ENCODE measurements around the gene GNPTG.

GNPTG gene

DNA sequence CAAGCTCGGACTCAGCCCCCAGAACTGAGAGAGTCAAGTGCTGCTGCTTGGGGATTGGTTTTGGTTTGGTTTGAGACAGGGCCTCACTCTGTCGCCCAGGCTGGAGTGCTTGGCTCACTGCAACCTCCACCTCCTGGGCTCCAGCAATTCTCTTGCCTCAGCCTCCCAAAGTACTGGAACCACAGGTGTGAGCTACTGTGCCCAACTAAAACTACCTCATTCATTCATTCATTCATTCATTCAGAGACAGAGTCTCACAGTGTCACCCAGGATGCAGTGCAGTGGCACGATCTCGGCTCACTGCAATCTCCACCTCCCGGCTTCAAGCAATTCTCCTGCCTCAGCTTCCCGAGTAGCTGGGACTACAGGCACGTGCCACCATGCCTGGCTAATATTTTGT is 38.0 kb downstream of the GNPTG start:
- Histone ChIP-seq H4K20me1 (peaks cover 11% of the 10 kb centered on the region; the same call in 1 of the 2 replicates), H3K27ac (peak overlapping the region; percentile 87), H3K4me3 (0 out of 2 replicates have a peak overlapping the region, but pooled peaks have one; percentile 2), H3K9ac (peak overlapping the region; percentile 66), H3K27me3 (no peaks in the 10 kb centered on the region), H3K36me3 (peaks cover 85% of the 10 kb centered on the region), H3K4me2 (peak overlapping the region; percentile 71), H3K9me3 (peaks cover 11% of the 10 kb centered on the region; the same call in 1 of the 2 replicates), H3K4me1 (peaks cover 76% of the 10 kb centered on the region)
- TF ChIP-seq Cebpa-rat (IDR thresholded peaks at IDR 0.05), result no peak

DNA sequence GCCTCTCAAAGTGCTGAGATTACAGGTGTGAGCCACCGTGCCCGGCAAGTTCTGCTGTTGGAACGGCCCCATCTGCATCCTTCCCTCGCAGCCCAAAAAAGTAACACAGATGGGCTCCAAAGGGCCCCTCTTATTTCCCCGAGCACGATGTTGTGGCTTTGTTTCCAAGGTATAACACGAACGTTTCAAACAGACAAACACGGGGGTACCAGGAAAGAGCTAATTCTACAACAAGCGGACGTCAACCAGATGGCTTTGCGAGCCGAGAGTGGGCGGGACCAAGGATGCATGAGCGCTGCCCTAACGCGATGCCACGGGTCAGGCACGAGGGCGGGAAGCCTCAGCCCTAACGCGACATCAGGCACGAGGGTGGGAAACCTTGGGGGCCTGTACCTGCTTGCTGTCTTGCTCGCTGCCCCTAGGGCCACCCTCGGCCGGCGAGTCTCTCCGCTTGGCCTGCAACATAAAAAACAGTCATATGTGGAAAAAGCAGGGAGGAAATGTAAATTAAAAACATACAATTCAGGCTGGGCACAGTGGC is 38.6 kb downstream of the GNPTG start:
- Histone ChIP-seq H3K4me3 (no peak overlapping the region), H3K36me3 (peaks cover 84% of the 10 kb centered on the region), H4K20me1 (peaks cover 11% of the 10 kb centered on the region; the same call in 1 of the 2 replicates), H3K27me3 (no peaks in the 10 kb centered on the region), H3K9ac (peak overlapping the region; percentile 7; the same call in 1 of the 2 replicates), H3K4me2 (peak overlapping the region; percentile 71), H3K4me1 (peaks cover 76% of the 10 kb centered on the region), H3K27ac (peak overlapping the region; percentile 87), H3K9me3 (peaks cover 11% of the 10 kb centered on the region; the same call in 1 of the 2 replicates)
- TF ChIP-seq Cebpa-rat (IDR thresholded peaks at IDR 0.05), result no peak

DNA sequence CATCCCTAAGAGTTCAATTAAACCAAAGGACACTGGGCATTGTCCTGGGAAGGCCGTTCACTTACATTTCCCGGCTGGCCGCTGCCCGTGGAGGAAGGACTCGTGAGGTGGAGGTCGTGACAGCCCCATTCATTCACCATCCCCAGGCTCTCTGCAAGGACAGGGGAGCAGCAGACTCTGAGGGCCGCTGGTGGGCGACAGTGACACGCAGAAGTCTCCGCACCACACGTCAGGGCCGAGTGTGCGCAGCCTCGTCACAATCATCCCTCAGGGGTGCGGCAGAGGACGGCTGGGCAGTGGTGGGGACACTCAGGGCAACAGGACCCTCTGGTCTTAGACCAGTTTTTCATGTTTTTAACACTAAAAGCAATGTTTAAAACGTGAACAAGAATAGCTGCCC is 41.1 kb downstream of the GNPTG start:
- Histone ChIP-seq H3K9ac (peak overlapping the region; percentile 51; the same call in 1 of the 2 replicates), H3K27me3 (no peaks in the 10 kb centered on the region), H3K27ac (no peak overlapping the region), H3K36me3 (peaks cover 87% of the 10 kb centered on the region), H3K4me3 (no peak overlapping the region), H3K4me1 (peaks cover 68% of the 10 kb centered on the region), H3K9me3 (peaks cover 11% of the 10 kb centered on the region; the same call in 1 of the 2 replicates), H4K20me1 (no peaks in the 10 kb centered on the region; the same call in 1 of the 2 replicates), H3K4me2 (peak overlapping the region; percentile 58)
- no peak for TF ChIP-seq Cebpa-rat (IDR thresholded peaks at IDR 0.05)

DNA sequence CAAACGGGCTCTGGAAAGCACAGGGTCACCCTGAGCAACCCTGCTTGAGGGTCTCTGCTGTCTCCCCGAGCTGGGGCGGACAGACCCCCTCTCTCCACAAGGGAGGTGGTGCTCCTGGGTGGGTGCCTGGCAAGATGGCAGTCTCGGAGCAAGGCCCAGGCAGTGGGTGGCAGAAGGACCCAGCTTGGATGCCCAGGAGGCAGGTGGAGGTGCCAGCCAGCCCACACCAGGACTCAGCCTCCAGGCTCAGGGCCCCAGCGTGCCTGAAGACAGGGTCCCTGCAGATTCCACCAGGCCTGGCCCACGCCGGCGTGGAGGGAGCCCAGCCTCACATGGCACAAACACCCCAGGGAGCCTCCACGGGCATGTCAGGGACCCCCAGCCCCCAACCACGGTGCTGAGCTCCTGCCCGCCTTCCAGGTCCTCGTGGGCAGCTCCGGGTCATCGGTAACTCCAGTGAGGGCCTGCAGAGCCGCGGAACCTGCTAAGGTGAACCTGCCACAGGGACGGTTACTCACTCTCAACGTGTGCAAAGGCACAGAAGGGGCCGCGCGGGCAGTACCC is 42.0 kb downstream of the GNPTG start:
- peaks cover 87% of the 10 kb centered on the region for H3K36me3 ChIP-seq
- H3K4me1 ChIP-seq, result peaks cover 64% of the 10 kb centered on the region
- peak overlapping the region; percentile 58 for H3K4me2 ChIP-seq
- 0 out of 2 replicates have a peak overlapping the region, but pooled peaks have one; percentile 51 for H3K9ac ChIP-seq
- peak overlapping the region; percentile 56 for H3K27ac ChIP-seq
- no peak for TF ChIP-seq Cebpa-rat (IDR thresholded peaks at IDR 0.05)
- H3K27me3 ChIP-seq, result no peaks in the 10 kb centered on the region
- peaks cover 5% of the 10 kb centered on the region for H4K20me1 ChIP-seq
- peaks cover 11% of the 10 kb centered on the region; the same call in 1 of the 2 replicates for H3K9me3 ChIP-seq
- H3K4me3 ChIP-seq, result no peak overlapping the region

DNA sequence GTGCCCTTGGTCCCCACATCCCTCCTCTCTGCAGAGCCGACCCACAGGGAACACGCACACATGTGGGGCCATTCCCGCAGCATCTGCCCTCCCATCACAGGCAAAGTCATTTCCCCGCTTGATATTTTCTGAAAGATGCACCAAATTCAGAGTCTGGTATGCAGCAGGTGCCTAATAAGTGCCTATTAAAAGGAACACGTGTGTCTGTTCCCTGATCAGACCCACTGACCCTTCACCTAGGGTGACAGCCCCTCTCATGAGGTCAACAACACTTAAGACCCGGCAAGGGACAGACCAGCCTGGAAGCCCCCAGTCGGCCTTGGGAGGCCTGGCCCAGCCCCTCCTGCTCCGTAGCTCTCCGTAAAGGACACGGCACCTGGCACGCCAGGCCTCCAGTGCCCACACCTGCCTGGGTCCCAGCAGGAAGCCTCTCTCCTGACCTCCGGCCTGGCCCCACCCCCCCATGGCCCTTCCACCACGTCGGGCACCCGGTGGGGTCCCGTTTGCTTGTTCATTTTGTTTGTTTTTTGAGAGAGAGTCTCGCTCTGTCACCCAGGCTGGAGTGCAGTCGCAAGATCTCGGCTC is 42.7 kb downstream of the GNPTG start:
- Histone ChIP-seq H3K9ac (no peak overlapping the region), H4K20me1 (peaks cover 13% of the 10 kb centered on the region), H3K27ac (no peak overlapping the region), H3K27me3 (no peaks in the 10 kb centered on the region), H3K4me3 (no peak overlapping the region), H3K4me1 (peaks cover 65% of the 10 kb centered on the region), H3K9me3 (peaks cover 11% of the 10 kb centered on the region; the same call in 1 of the 2 replicates), H3K4me2 (no peak overlapping the region), H3K36me3 (peaks cover 90% of the 10 kb centered on the region)
- TF ChIP-seq Cebpa-rat (IDR thresholded peaks at IDR 0.05), result no peak

DNA sequence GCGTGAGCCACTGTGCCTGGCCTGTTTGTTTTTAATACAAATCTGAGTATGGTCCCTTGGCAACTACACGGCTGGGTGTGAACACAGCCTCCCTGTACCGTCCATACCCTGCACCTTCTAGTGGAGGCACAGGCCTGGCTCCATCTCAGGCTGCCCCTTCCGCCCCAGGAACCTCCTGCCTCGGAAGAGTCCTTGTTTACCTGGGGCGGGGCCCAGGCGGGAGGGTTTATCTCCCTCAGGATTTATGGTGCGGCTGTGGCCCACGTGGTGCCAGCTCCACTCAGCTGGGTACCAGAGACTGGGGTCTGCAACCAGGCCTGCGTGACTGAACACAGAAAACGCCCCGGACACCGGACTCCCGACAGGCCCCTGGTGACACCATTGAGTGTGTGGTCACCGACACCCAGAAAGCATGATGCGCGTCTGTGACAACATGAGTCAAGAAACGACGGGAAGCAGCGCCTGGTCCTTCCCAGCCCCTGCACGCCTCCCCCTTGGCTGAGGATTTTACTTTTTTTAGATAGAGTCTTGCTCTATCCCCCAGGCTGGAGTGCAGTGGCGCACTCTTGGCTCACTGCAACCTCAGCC is 43.8 kb downstream of the GNPTG start:
- peaks cover 10% of the 10 kb centered on the region; the same call in 1 of the 2 replicates for H3K9me3 ChIP-seq
- H3K27ac ChIP-seq, result no peak overlapping the region
- peaks cover 17% of the 10 kb centered on the region for H4K20me1 ChIP-seq
- no peak overlapping the region for H3K9ac ChIP-seq
- no peak overlapping the region for H3K4me3 ChIP-seq
- H3K36me3 ChIP-seq, result peaks cover 94% of the 10 kb centered on the region
- no peaks in the 10 kb centered on the region for H3K27me3 ChIP-seq
- H3K4me1 ChIP-seq, result peaks cover 60% of the 10 kb centered on the region
- no peak for TF ChIP-seq Cebpa-rat (IDR thresholded peaks at IDR 0.05)
- H3K4me2 ChIP-seq, result no peak overlapping the region

DNA sequence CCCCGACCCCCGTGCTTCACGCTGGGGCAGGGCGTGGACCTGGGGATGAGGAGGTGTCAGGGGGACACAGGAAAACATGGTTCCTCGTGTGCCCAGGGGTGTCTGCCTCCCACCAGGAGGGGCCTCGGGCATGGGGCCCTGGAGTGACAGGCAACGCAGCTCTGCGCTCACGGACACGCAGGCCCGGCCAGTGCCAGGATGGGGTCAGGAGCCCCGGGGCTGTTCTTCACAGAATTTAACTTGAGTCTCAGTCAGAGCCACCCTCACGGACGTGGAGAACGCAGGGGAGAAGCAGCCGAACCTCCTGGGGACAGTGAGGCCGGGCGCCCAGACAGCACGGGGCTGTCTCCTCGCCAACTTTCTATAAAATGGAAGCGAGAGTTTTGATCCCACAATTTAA is 46.0 kb downstream of the GNPTG start:
- TF ChIP-seq Cebpa-rat (IDR thresholded peaks at IDR 0.05), result no peak

DNA sequence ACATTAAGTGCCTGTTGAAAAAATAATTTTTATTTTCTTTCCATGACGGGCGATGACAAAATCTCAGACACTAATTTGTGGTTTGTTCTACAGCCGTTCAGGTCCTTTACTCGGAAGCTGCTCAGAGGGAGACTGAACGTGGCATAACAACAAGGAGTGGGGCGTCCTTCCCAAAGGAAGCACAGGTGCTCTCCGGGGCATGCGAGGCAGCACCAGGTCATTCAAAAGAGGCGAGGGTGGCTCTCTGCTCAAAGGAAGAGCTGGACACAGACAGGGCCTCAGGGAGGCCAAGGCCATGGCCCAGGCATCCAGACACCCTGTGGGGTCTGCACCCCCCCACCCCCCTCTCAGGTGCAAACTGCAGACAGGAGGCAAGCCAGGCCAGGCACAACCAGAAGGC is 46.6 kb downstream of the GNPTG start:
- Histone ChIP-seq H3K27me3 (no peaks in the 10 kb centered on the region), H3K36me3 (peaks cover 94% of the 10 kb centered on the region), H3K9ac (peak overlapping the region; percentile 25; the same call in 1 of the 2 replicates), H3K9me3 (no peaks in the 10 kb centered on the region), H4K20me1 (peaks cover 42% of the 10 kb centered on the region), H3K4me3 (no peak overlapping the region), H3K27ac (peak overlapping the region; percentile 51; the same call in 1 of the 2 replicates), H3K4me1 (peaks cover 35% of the 10 kb centered on the region), H3K4me2 (peak overlapping the region; percentile 43)
- no peak for TF ChIP-seq Cebpa-rat (IDR thresholded peaks at IDR 0.05)

More for the DNA sequence above, 46.0 kb downstream of the GNPTG start:
- Histone ChIP-seq H3K4me1 (peaks cover 41% of the 10 kb centered on the region), H3K27me3 (no peaks in the 10 kb centered on the region), H3K4me2 (no peak overlapping the region), H4K20me1 (peaks cover 36% of the 10 kb centered on the region), H3K9me3 (no peaks in the 10 kb centered on the region), H3K36me3 (peaks cover 94% of the 10 kb centered on the region), H3K4me3 (no peak overlapping the region), H3K27ac (no peak overlapping the region), H3K9ac (no peak overlapping the region)

DNA sequence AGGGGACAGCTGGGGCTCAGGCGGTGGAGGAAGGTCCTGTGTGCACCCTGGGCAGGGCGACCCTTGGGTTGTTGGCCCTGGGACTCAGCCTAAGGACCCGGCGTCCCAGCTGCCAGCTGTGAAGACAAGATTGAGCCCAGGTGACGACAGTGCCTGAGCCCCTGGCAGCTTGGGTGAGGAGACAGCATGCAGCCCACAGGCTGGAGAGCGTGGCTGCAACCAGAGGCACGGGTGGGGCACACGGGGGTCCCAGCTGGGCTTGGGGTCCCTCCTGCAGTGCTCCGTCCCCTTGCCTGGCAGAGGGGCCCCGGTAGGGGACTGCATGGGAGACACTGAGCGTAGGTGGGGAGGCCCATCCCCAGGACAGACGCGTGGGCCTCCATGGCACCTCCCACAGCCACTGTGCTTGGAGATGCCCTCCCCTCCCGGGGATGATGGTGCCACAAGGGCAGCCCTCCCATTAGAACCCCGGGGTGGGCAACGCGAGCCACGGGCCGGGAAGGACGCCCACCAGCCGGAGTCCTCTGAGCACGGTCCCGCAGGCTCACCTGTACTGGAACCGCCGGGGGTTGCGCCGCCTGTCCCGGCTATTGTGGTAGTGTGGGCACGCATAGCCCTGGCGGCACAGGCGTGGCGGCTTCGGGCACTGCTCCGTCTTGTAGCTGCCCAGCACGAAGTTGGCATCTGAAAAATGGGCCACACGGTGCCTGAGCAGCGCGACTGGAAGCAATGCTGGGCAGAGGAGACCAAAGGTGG is 47.3 kb downstream of the GNPTG start:
- no peak for TF ChIP-seq Cebpa-rat (IDR thresholded peaks at IDR 0.05)
- Histone ChIP-seq H3K4me3 (no peak overlapping the region), H3K4me2 (peak overlapping the region; percentile 43), H3K9me3 (no peaks in the 10 kb centered on the region), H3K36me3 (peaks cover 94% of the 10 kb centered on the region), H3K4me1 (peaks cover 29% of the 10 kb centered on the region), H3K27ac (peak overlapping the region; percentile 51; the same call in 1 of the 2 replicates), H4K20me1 (peaks cover 48% of the 10 kb centered on the region), H3K9ac (peak overlapping the region; percentile 25; the same call in 1 of the 2 replicates), H3K27me3 (no peaks in the 10 kb centered on the region)

Measured in BLaER1 (cell line).